H9 (cell line): ENCODE measurements around the gene MRO. TPM values are rescaled to one million over a fixed set of nuclear protein-coding genes. Genes with fewer than 3 reads are reported as not detected.

Experiments
- DNase-seq: peaks from one replicate; pipeline ENCODE4 v3.0.0-alpha.2; 2017
- H2AFZ ChIP-seq: one replicate; pipeline ENCODE4 v1.6.1; 2013; ENCODE audit warnings: mild to moderate bottlenecking, low read length, control low read depth, moderate library complexity
- H2AK5ac ChIP-seq: 2 replicates; pipeline ENCODE4 v1.6.1; 2013; ENCODE audit warnings: low read length, control low read depth, mixed read lengths; ENCODE audit not compliant: insufficient read length
- H2BK120ac ChIP-seq: one replicate; pipeline ENCODE4 v1.6.1; 2013; ENCODE audit warnings: low read depth, mild to moderate bottlenecking, low read length, control low read depth, inconsistent platforms; ENCODE audit not compliant: poor library complexity, severe bottlenecking
- H2BK12ac ChIP-seq: 2 replicates; pipeline ENCODE4 v1.6.1; 2013; ENCODE audit warnings: low read length, control low read depth, mixed read lengths, low read depth; ENCODE audit not compliant: insufficient read length
- H2BK15ac ChIP-seq: 2 replicates; pipeline ENCODE4 v1.6.1; 2013; ENCODE audit warnings: low read depth, low read length, control low read depth
- H2BK20ac ChIP-seq: one replicate; pipeline ENCODE4 v1.6.1; 2013; ENCODE audit warnings: low read depth, mild to moderate bottlenecking, low read length, control low read depth, inconsistent platforms; ENCODE audit not compliant: poor library complexity, severe bottlenecking
- H2BK5ac ChIP-seq: 2 replicates; pipeline ENCODE4 v1.6.1; 2013; ENCODE audit warnings: low read length, control low read depth, mixed read lengths; ENCODE audit not compliant: insufficient read length
- H3K14ac ChIP-seq: 2 replicates; pipeline ENCODE4 v1.6.1; 2013; ENCODE audit warnings: low read length, control low read depth; ENCODE audit not compliant: insufficient read depth
- H3K18ac ChIP-seq: 2 replicates; pipeline ENCODE4 v1.6.1; 2013; ENCODE audit warnings: low read depth, mild to moderate bottlenecking, mixed read lengths, low read length, control low read depth; ENCODE audit not compliant: insufficient read length
- H3K23ac ChIP-seq: 2 replicates; pipeline ENCODE4 v1.6.1; 2013; ENCODE audit warnings: low read length, control low read depth, mixed read lengths, low read depth; ENCODE audit not compliant: insufficient read length
- H3K23me2 ChIP-seq: 2 replicates; pipeline ENCODE4 v1.6.1; 2013; ENCODE audit warnings: low read depth, mild to moderate bottlenecking, mixed read lengths, low read length, control low read depth; ENCODE audit not compliant: insufficient read length, poor library complexity, severe bottlenecking
- H3K27ac ChIP-seq: 2 replicates; pipeline ENCODE4 v1.5.1; 2013; ENCODE audit warnings: low read length, control low read depth, mixed read lengths, low read depth; ENCODE audit not compliant: insufficient read length
- H3K27me3 ChIP-seq: 2 replicates; pipeline ENCODE4 v1.6.1; 2013; ENCODE audit warnings: low read length, control low read depth, inconsistent platforms; ENCODE audit not compliant: insufficient read depth
- H3K4ac ChIP-seq: 2 replicates; pipeline ENCODE4 v1.6.1; 2013; ENCODE audit warnings: low read depth, mild to moderate bottlenecking, control low read depth, inconsistent platforms, low read length, moderate library complexity
- H3K4me1 ChIP-seq: 2 replicates; pipeline ENCODE4 v1.6.1; 2013; ENCODE audit warnings: low read length, control low read depth, inconsistent platforms; ENCODE audit not compliant: insufficient read depth
- H3K4me2 ChIP-seq: 2 replicates; pipeline ENCODE4 v1.6.1; 2013; ENCODE audit warnings: low read length, control low read depth, mixed read lengths; ENCODE audit not compliant: insufficient read length, insufficient read depth
- H3K56ac ChIP-seq: 2 replicates; pipeline ENCODE4 v1.6.1; 2013; ENCODE audit warnings: low read depth, mild to moderate bottlenecking, mixed read lengths, low read length, control low read depth; ENCODE audit not compliant: insufficient read length
- H3K79me1 ChIP-seq: 2 replicates; pipeline ENCODE4 v1.6.1; 2013; ENCODE audit warnings: low read depth, mild to moderate bottlenecking, moderate library complexity, low read length, control low read depth, inconsistent platforms; ENCODE audit not compliant: insufficient read depth, poor library complexity, severe bottlenecking
- H3K79me2 ChIP-seq: 2 replicates; pipeline ENCODE4 v1.6.1; 2013; ENCODE audit warnings: low read length, control low read depth, inconsistent platforms; ENCODE audit not compliant: insufficient read depth
- H3K9ac ChIP-seq: 2 replicates; pipeline ENCODE4 v1.6.1; 2013; ENCODE audit warnings: low read length, control low read depth, mixed read lengths; ENCODE audit not compliant: insufficient read length; ENCODE audit errors: extremely low read depth
- H3K9me3 ChIP-seq: one replicate; pipeline ENCODE4 v1.6.1; 2013; ENCODE audit warnings: low read depth, low read length, inconsistent platforms; ENCODE audit not compliant: control insufficient read depth
- H3T11ph ChIP-seq: one replicate; pipeline ENCODE4 v1.6.1; 2013; ENCODE audit warnings: mild to moderate bottlenecking, low read length, control low read depth, inconsistent platforms
- H4K20me1 ChIP-seq: one replicate; pipeline ENCODE4 v1.6.1; 2013; ENCODE audit not compliant: control insufficient read depth, insufficient read length, insufficient read depth
- H4K5ac ChIP-seq: 2 replicates; pipeline ENCODE4 v1.6.1; 2013; ENCODE audit warnings: low read depth, mild to moderate bottlenecking, mixed read lengths, low read length, control low read depth; ENCODE audit not compliant: insufficient read length
- H4K8ac ChIP-seq: replicated peaks from 2 replicates; pipeline ENCODE4 v1.6.1; 2013; ENCODE audit warnings: low read length, control low read depth, mixed read lengths, low read depth; ENCODE audit not compliant: insufficient read length
- H4K91ac ChIP-seq: 2 replicates; pipeline ENCODE4 v1.6.1; 2013; ENCODE audit warnings: low read depth, mild to moderate bottlenecking, moderate library complexity, mixed read lengths, low read length, control low read depth; ENCODE audit not compliant: insufficient read length
- H3K27ac Mint-ChIP-seq, 3 experiments: 2 replicates in 2 of 3; 3 replicates in 1 of 3; pipeline ENCODE4 v1.8.0; 2020 to 2021; ENCODE audit warnings: mixed read lengths in 3 of 3, mild to moderate bottlenecking in 1 of 3, moderate library complexity in 1 of 3
- H3K27me3 Mint-ChIP-seq: 2 replicates; pipeline ENCODE4 v1.8.0; 2021; ENCODE audit warnings: low read depth, mild to moderate bottlenecking, moderate library complexity, mixed read lengths
- H3K36me3 Mint-ChIP-seq, 3 experiments: 2 replicates in 2 of 3; 3 replicates in 1 of 3; pipeline ENCODE4 v1.8.0; 2020 to 2021; ENCODE audit warnings: low read depth in 3 of 3, mixed read lengths in 3 of 3; ENCODE audit not compliant: insufficient read depth in 1 of 3
- H3K4me1 Mint-ChIP-seq, 2 experiments: 2 replicates each; pipeline ENCODE4 v1.8.0; 2020; ENCODE audit warnings: mixed read lengths in 2 of 2
- H3K4me3 Mint-ChIP-seq, 2 experiments: 2 replicates in 1 of 2; 3 replicates in 1 of 2; pipeline ENCODE4 v1.8.0; 2020 to 2021; ENCODE audit warnings: mild to moderate bottlenecking in 2 of 2, mixed read lengths in 2 of 2, moderate library complexity in 1 of 2
- H3K9me3 Mint-ChIP-seq, 2 experiments: 2 replicates in 1 of 2; 3 replicates in 1 of 2; pipeline ENCODE4 v1.8.0; 2020; ENCODE audit warnings: mild to moderate bottlenecking in 2 of 2, mixed read lengths in 2 of 2, moderate library complexity in 1 of 2
- WGBS: extraction: QIAGEN DNeasy Blood & Tissue Kit; methylation state at CpG from one replicate; pipeline ENCODE4 v1.1.7; 2013; ENCODE audit warnings: missing lambda C conversion rate, low lambda C conversion rate, mixed read lengths; ENCODE audit not compliant: insufficient read length; ENCODE audit errors: extremely low coverage; 5-methylcytosine and 5-hydroxymethylcytosine counted together
- total RNA-seq: library from RNA; stranded (reverse); gene quantifications from 2 replicates; pipeline ENCODE4 v1.2.1, GENCODE V29; 2021
- TF ChIP-seq, protein P1 (sequence below): fragments of 200-600 bp; sonication (generic); conservative IDR thresholded peaks from 3 replicates; pipeline ENCODE4 v1.8.0; 2021; ENCODE audit warnings: antibody characterized with exemption, mild to moderate bottlenecking

The MRO gene
- total RNA-seq, 1 experiment from 2014 or later, result 0.57 TPM

DNA sequence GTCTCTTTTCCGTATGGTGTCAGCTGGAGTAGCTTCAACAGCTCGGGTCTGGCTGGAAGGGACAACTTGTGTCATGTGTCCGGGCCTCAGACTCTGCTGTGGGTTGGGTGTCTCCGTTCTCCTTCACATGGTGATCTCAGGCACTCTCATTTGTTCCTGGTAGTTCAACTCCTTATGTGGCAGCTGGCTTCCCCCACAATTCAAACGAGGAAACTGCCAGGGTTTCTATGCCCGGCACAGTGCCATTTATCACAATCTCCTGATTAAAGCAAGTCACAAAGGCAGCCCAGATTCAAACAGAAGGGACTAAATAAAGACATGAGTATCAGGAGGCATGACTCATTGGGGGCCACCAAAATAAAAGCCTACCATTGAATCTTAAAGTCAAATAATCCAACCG, 22.7 kb downstream of the MRO start:
- Histone ChIP-seq H3K9ac (no peak overlapping the region), H3K4me1 (peaks cover 7% of the 10 kb centered on the region; the same call in 1 of the 2 replicates), H3K4ac (no peak overlapping the region), H3K9me3 (no peaks in the 10 kb centered on the region), H3K23ac (no peak overlapping the region), H3K18ac (no peak overlapping the region), H3K79me2 (no peaks in the 10 kb centered on the region), H2BK5ac (no peak overlapping the region), H4K91ac (no peak overlapping the region), H2BK15ac (no peak overlapping the region), H3K56ac (no peak overlapping the region), H2BK120ac (no peak overlapping the region), H3K4me2 (no peak overlapping the region), H3T11ph (no peak overlapping the region), H2BK12ac (no peak overlapping the region), H3K14ac (no peak overlapping the region), H2AK5ac (no peak overlapping the region), H3K27me3 (no peaks in the 10 kb centered on the region), H3K79me1 (no peaks in the 10 kb centered on the region), H4K20me1 (no peaks in the 10 kb centered on the region), H4K5ac (no peak overlapping the region), H3K27ac (no peak overlapping the region), H4K8ac (no peak overlapping the region), H3K23me2 (no peaks in the 10 kb centered on the region), H2AFZ (no peak overlapping the region), H2BK20ac (no peak overlapping the region)
- WGBS, result no CpG with 5 or more reads among the region's 7 CpGs
- Mint-ChIP-seq H3K27me3 (peaks cover 2% of the 10 kb centered on the region; the same call in 1 of the 2 replicates), H3K4me1 (peaks cover 11 to 17% of the 10 kb centered on the region in 2 experiments), H3K4me3 (no peak overlapping the region), H3K36me3 (no peaks in the 10 kb centered on the region; a peak in 1 of 7 replicates), H3K27ac (no peak overlapping the region), H3K9me3 (no peaks in the 10 kb centered on the region)
- TF ChIP-seq, protein P1, sequence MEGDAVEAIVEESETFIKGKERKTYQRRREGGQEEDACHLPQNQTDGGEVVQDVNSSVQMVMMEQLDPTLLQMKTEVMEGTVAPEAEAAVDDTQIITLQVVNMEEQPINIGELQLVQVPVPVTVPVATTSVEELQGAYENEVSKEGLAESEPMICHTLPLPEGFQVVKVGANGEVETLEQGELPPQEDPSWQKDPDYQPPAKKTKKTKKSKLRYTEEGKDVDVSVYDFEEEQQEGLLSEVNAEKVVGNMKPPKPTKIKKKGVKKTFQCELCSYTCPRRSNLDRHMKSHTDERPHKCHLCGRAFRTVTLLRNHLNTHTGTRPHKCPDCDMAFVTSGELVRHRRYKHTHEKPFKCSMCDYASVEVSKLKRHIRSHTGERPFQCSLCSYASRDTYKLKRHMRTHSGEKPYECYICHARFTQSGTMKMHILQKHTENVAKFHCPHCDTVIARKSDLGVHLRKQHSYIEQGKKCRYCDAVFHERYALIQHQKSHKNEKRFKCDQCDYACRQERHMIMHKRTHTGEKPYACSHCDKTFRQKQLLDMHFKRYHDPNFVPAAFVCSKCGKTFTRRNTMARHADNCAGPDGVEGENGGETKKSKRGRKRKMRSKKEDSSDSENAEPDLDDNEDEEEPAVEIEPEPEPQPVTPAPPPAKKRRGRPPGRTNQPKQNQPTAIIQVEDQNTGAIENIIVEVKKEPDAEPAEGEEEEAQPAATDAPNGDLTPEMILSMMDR, result no peak
- no peak for DNase-seq
